Measurements from ENCODE around the gene QRFP.

DNA sequence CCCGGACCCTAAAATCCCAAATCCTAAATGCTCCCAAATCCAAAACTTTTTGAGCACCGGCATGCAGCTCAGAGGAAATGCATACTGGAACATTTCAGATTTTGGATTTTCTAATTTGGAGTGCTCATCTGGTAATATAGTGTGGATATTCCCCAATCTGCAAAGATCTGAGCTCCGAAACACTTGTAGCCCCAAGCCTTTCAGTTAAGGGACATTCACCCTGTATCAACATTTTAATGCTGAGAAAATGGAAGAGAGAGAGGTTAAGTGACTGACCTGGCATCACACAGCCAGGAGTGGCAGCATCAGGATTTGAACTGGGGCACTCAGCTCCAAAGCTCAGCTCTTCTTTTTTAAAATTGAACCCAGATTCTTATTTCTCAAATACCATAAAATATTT lies 30.7 kb downstream of the QRFP start:
- TF ChIP-seq ZSCAN23 (tag by site-specific recombination; IDR thresholded peaks at IDR 0.05) = no peak
- TF ChIP-seq ZNF274 (IDR thresholded peaks at IDR 0.05; ENCODE audit: low read length) = no peak
- TF ChIP-seq ZNF274 (tag by site-specific recombination; IDR thresholded peaks at IDR 0.05; ENCODE audit: borderline replicate concordance) = no peak
- no peak for TF ChIP-seq ZNF19 (tag by site-specific recombination; IDR thresholded peaks at IDR 0.05; ENCODE audit: low read depth)
- no peak for TF ChIP-seq ZNF660 (tag by site-specific recombination; IDR thresholded peaks at IDR 0.05)
- TF ChIP-seq ZNF639 (tag by site-specific recombination; IDR thresholded peaks at IDR 0.05) = no peak
- no peak for TF ChIP-seq CTCF (tag by site-specific recombination; IDR thresholded peaks at IDR 0.05)
- no peak for TF ChIP-seq ZNF670 (tag by site-specific recombination; IDR thresholded peaks at IDR 0.05; ENCODE audit: low read depth)

All from HEK293 (cell line).